H9 (cell line): ENCODE data around the gene MAPK12. TPM values are rescaled to one million over a fixed set of nuclear protein-coding genes. Genes with fewer than 3 reads are reported as not detected.
A peak's percentile ranks its signal among the peaks of the same experiment; 100 is the strongest.

Source experiments
- DNase-seq: peaks from one replicate; pipeline ENCODE4 v3.0.0-alpha.2; 2017
- H2AFZ ChIP-seq: one replicate; pipeline ENCODE4 v1.6.1; 2013; ENCODE audit warnings: mild to moderate bottlenecking, low read length, control low read depth, moderate library complexity
- H2AK5ac ChIP-seq: 2 replicates; pipeline ENCODE4 v1.6.1; 2013; ENCODE audit warnings: low read length, control low read depth, mixed read lengths; ENCODE audit not compliant: insufficient read length
- H2BK120ac ChIP-seq: one replicate; pipeline ENCODE4 v1.6.1; 2013; ENCODE audit warnings: low read depth, mild to moderate bottlenecking, low read length, control low read depth, inconsistent platforms; ENCODE audit not compliant: poor library complexity, severe bottlenecking
- H2BK12ac ChIP-seq: 2 replicates; pipeline ENCODE4 v1.6.1; 2013; ENCODE audit warnings: low read length, control low read depth, mixed read lengths, low read depth; ENCODE audit not compliant: insufficient read length
- H2BK15ac ChIP-seq: 2 replicates; pipeline ENCODE4 v1.6.1; 2013; ENCODE audit warnings: low read depth, low read length, control low read depth
- H2BK20ac ChIP-seq: one replicate; pipeline ENCODE4 v1.6.1; 2013; ENCODE audit warnings: low read depth, mild to moderate bottlenecking, low read length, control low read depth, inconsistent platforms; ENCODE audit not compliant: poor library complexity, severe bottlenecking
- H2BK5ac ChIP-seq: 2 replicates; pipeline ENCODE4 v1.6.1; 2013; ENCODE audit warnings: low read length, control low read depth, mixed read lengths; ENCODE audit not compliant: insufficient read length
- H3K14ac ChIP-seq: 2 replicates; pipeline ENCODE4 v1.6.1; 2013; ENCODE audit warnings: low read length, control low read depth; ENCODE audit not compliant: insufficient read depth
- H3K18ac ChIP-seq: 2 replicates; pipeline ENCODE4 v1.6.1; 2013; ENCODE audit warnings: low read depth, mild to moderate bottlenecking, mixed read lengths, low read length, control low read depth; ENCODE audit not compliant: insufficient read length
- H3K23ac ChIP-seq: 2 replicates; pipeline ENCODE4 v1.6.1; 2013; ENCODE audit warnings: low read length, control low read depth, mixed read lengths, low read depth; ENCODE audit not compliant: insufficient read length
- H3K23me2 ChIP-seq: 2 replicates; pipeline ENCODE4 v1.6.1; 2013; ENCODE audit warnings: low read depth, mild to moderate bottlenecking, mixed read lengths, low read length, control low read depth; ENCODE audit not compliant: insufficient read length, poor library complexity, severe bottlenecking
- H3K27ac ChIP-seq: 2 replicates; pipeline ENCODE4 v1.5.1; 2013; ENCODE audit warnings: low read length, control low read depth, mixed read lengths, low read depth; ENCODE audit not compliant: insufficient read length
- H3K27me3 ChIP-seq: 2 replicates; pipeline ENCODE4 v1.6.1; 2013; ENCODE audit warnings: low read length, control low read depth, inconsistent platforms; ENCODE audit not compliant: insufficient read depth
- H3K4ac ChIP-seq: 2 replicates; pipeline ENCODE4 v1.6.1; 2013; ENCODE audit warnings: low read depth, mild to moderate bottlenecking, control low read depth, inconsistent platforms, low read length, moderate library complexity
- H3K4me1 ChIP-seq: 2 replicates; pipeline ENCODE4 v1.6.1; 2013; ENCODE audit warnings: low read length, control low read depth, inconsistent platforms; ENCODE audit not compliant: insufficient read depth
- H3K4me2 ChIP-seq: 2 replicates; pipeline ENCODE4 v1.6.1; 2013; ENCODE audit warnings: low read length, control low read depth, mixed read lengths; ENCODE audit not compliant: insufficient read length, insufficient read depth
- H3K56ac ChIP-seq: 2 replicates; pipeline ENCODE4 v1.6.1; 2013; ENCODE audit warnings: low read depth, mild to moderate bottlenecking, mixed read lengths, low read length, control low read depth; ENCODE audit not compliant: insufficient read length
- H3K79me1 ChIP-seq: 2 replicates; pipeline ENCODE4 v1.6.1; 2013; ENCODE audit warnings: low read depth, mild to moderate bottlenecking, moderate library complexity, low read length, control low read depth, inconsistent platforms; ENCODE audit not compliant: insufficient read depth, poor library complexity, severe bottlenecking
- H3K79me2 ChIP-seq: 2 replicates; pipeline ENCODE4 v1.6.1; 2013; ENCODE audit warnings: low read length, control low read depth, inconsistent platforms; ENCODE audit not compliant: insufficient read depth
- H3K9ac ChIP-seq: 2 replicates; pipeline ENCODE4 v1.6.1; 2013; ENCODE audit warnings: low read length, control low read depth, mixed read lengths; ENCODE audit not compliant: insufficient read length; ENCODE audit errors: extremely low read depth
- H3K9me3 ChIP-seq: one replicate; pipeline ENCODE4 v1.6.1; 2013; ENCODE audit warnings: low read depth, low read length, inconsistent platforms; ENCODE audit not compliant: control insufficient read depth
- H3T11ph ChIP-seq: one replicate; pipeline ENCODE4 v1.6.1; 2013; ENCODE audit warnings: mild to moderate bottlenecking, low read length, control low read depth, inconsistent platforms
- H4K20me1 ChIP-seq: one replicate; pipeline ENCODE4 v1.6.1; 2013; ENCODE audit not compliant: control insufficient read depth, insufficient read length, insufficient read depth
- H4K5ac ChIP-seq: 2 replicates; pipeline ENCODE4 v1.6.1; 2013; ENCODE audit warnings: low read depth, mild to moderate bottlenecking, mixed read lengths, low read length, control low read depth; ENCODE audit not compliant: insufficient read length
- H4K8ac ChIP-seq: replicated peaks from 2 replicates; pipeline ENCODE4 v1.6.1; 2013; ENCODE audit warnings: low read length, control low read depth, mixed read lengths, low read depth; ENCODE audit not compliant: insufficient read length
- H4K91ac ChIP-seq: 2 replicates; pipeline ENCODE4 v1.6.1; 2013; ENCODE audit warnings: low read depth, mild to moderate bottlenecking, moderate library complexity, mixed read lengths, low read length, control low read depth; ENCODE audit not compliant: insufficient read length
- H3K27ac Mint-ChIP-seq, 3 experiments: 2 replicates in 2 of 3; 3 replicates in 1 of 3; pipeline ENCODE4 v1.8.0; 2020 to 2021; ENCODE audit warnings: mixed read lengths in 3 of 3, mild to moderate bottlenecking in 1 of 3, moderate library complexity in 1 of 3
- H3K27me3 Mint-ChIP-seq: 2 replicates; pipeline ENCODE4 v1.8.0; 2021; ENCODE audit warnings: low read depth, mild to moderate bottlenecking, moderate library complexity, mixed read lengths
- H3K36me3 Mint-ChIP-seq, 3 experiments: 2 replicates in 2 of 3; 3 replicates in 1 of 3; pipeline ENCODE4 v1.8.0; 2020 to 2021; ENCODE audit warnings: low read depth in 3 of 3, mixed read lengths in 3 of 3; ENCODE audit not compliant: insufficient read depth in 1 of 3
- H3K4me1 Mint-ChIP-seq, 2 experiments: 2 replicates each; pipeline ENCODE4 v1.8.0; 2020; ENCODE audit warnings: mixed read lengths in 2 of 2
- H3K4me3 Mint-ChIP-seq, 2 experiments: 2 replicates in 1 of 2; 3 replicates in 1 of 2; pipeline ENCODE4 v1.8.0; 2020 to 2021; ENCODE audit warnings: mild to moderate bottlenecking in 2 of 2, mixed read lengths in 2 of 2, moderate library complexity in 1 of 2
- H3K9me3 Mint-ChIP-seq, 2 experiments: 2 replicates in 1 of 2; 3 replicates in 1 of 2; pipeline ENCODE4 v1.8.0; 2020; ENCODE audit warnings: mild to moderate bottlenecking in 2 of 2, mixed read lengths in 2 of 2, moderate library complexity in 1 of 2
- WGBS: extraction: QIAGEN DNeasy Blood & Tissue Kit; methylation state at CpG from one replicate; pipeline ENCODE4 v1.1.7; 2013; ENCODE audit warnings: missing lambda C conversion rate, low lambda C conversion rate, mixed read lengths; ENCODE audit not compliant: insufficient read length; ENCODE audit errors: extremely low coverage; 5-methylcytosine and 5-hydroxymethylcytosine counted together
- total RNA-seq: library from RNA; stranded (reverse); gene quantifications from 2 replicates; pipeline ENCODE4 v1.2.1, GENCODE V29; 2021
- TF ChIP-seq, protein P1 (sequence below): fragments of 200-600 bp; sonication (generic); conservative IDR thresholded peaks from 3 replicates; pipeline ENCODE4 v1.8.0; 2021; ENCODE audit warnings: antibody characterized with exemption, mild to moderate bottlenecking

Gene MAPK12
- total RNA-seq, 1 experiment from 2014 or later, result 31.3 TPM

- no peak overlapping the region for H3K4me2 ChIP-seq
- Mint-ChIP-seq H3K4me3 (peak overlapping the region in 1 of 2 experiments; percentile 44; a peak in 1 of 5 replicates), H3K36me3 (no peaks in the 10 kb centered on the region; a peak in 1 of 7 replicates), H3K9me3 (no peaks in the 10 kb centered on the region), H3K4me1 (peaks cover 18 to 21% of the 10 kb centered on the region in 2 experiments), H3K27ac (peak overlapping the region in 1 of 3 experiments; percentile 62; a peak in 1 of 7 replicates), H3K27me3 (peaks cover 4% of the 10 kb centered on the region)
- no peak overlapping the region for H2BK12ac ChIP-seq
- no peak overlapping the region for H3K18ac ChIP-seq
- no peaks in the 10 kb centered on the region for H3K79me2 ChIP-seq
- no peaks in the 10 kb centered on the region for H3K79me1 ChIP-seq
- no peak for DNase-seq
- no peak overlapping the region for H4K8ac ChIP-seq
- no peaks in the 10 kb centered on the region for H3K9me3 ChIP-seq
- peaks cover 5% of the 10 kb centered on the region for H3K23me2 ChIP-seq
- no CpG with 5 or more reads among the region's 21 CpGs for WGBS
- H3T11ph ChIP-seq, result no peak overlapping the region
- no peaks in the 10 kb centered on the region; the same call in 1 of the 2 replicates for H3K4me1 ChIP-seq
- H4K5ac ChIP-seq, result no peak overlapping the region
- no peak overlapping the region for H4K91ac ChIP-seq
- H4K20me1 ChIP-seq, result no peaks in the 10 kb centered on the region
- H3K56ac ChIP-seq, result no peak overlapping the region
- no peaks in the 10 kb centered on the region for H3K27me3 ChIP-seq
- H2BK5ac ChIP-seq, result no peak overlapping the region
- H2BK20ac ChIP-seq, result no peak overlapping the region
- no peak overlapping the region for H3K4ac ChIP-seq
- TF ChIP-seq, protein P1, sequence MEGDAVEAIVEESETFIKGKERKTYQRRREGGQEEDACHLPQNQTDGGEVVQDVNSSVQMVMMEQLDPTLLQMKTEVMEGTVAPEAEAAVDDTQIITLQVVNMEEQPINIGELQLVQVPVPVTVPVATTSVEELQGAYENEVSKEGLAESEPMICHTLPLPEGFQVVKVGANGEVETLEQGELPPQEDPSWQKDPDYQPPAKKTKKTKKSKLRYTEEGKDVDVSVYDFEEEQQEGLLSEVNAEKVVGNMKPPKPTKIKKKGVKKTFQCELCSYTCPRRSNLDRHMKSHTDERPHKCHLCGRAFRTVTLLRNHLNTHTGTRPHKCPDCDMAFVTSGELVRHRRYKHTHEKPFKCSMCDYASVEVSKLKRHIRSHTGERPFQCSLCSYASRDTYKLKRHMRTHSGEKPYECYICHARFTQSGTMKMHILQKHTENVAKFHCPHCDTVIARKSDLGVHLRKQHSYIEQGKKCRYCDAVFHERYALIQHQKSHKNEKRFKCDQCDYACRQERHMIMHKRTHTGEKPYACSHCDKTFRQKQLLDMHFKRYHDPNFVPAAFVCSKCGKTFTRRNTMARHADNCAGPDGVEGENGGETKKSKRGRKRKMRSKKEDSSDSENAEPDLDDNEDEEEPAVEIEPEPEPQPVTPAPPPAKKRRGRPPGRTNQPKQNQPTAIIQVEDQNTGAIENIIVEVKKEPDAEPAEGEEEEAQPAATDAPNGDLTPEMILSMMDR, result no peak
- no peak overlapping the region for H2AFZ ChIP-seq
- H3K14ac ChIP-seq, result no peak overlapping the region
- no peak overlapping the region for H2BK15ac ChIP-seq
- no peak overlapping the region for H2BK120ac ChIP-seq
- no peak overlapping the region for H2AK5ac ChIP-seq
- no peak overlapping the region for H3K27ac ChIP-seq
- H3K9ac ChIP-seq, result no peak overlapping the region
- no peak overlapping the region for H3K23ac ChIP-seq
Measured at GRCh38 chr22:50310031-50310722, 48.7 kb upstream of the MAPK12 start.
